HG03354 (cell line): ENCODE measurements around the gene NR3C1.

ENCODE experiments used
- ATAC-seq: cut with Tn5 transposase; IDR thresholded peaks from one replicate; pipeline ENCODE4 v1.9.1; 2021; ENCODE audit warnings: mild to moderate bottlenecking; ENCODE audit not compliant: unreplicated experiment, poor library complexity, severe bottlenecking

Gene NR3C1

DNA sequence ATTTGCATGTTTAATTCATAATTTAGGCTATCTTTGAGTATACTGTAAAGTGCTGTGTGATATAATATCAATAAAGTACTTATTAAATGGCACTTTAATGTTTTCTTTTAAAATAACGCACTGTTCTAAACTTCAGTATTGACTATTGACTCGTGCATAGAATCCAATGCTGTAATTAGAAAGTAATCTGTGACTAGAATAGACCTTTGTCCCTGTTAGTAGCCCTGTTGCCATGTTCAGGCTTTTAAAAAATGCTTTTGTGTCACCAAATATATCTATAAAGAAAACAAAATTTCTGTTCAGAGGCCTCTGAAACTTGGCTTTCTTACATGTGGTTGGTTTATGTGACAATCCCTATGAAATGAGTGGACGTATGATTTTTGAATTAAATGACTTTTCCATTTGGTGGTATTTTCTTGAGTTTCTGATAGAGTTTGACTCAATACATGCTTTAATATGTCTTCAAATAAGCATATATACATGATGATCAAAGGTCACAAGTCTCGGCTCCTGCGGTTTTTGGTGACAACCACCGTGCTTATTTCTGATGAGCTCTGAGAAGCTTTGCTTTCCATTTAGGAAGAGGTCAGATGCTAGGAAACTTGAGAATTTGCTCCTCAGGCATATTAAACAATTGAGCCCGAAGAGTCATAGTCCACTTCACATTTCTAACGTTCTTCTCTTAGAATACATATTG is 174.7 kb downstream of the NR3C1 start:
- no peak for ATAC-seq
